CD4-positive, alpha-beta memory T cell (primary cell): Measurements from ENCODE around the gene CHCHD3. TPM values are rescaled to one million over a fixed set of nuclear protein-coding genes. Genes with fewer than 3 reads are reported as not detected.
A peak's percentile ranks its signal among the peaks of the same experiment; 100 is the strongest.

Experiments
- CTCF ChIA-PET: fragments of 350-600 bp; sonication (Branson Sonifier 250); formaldehyde crosslinking; loops from one replicate; lab custom pipeline; 2021; ENCODE audit warnings: inconsistent platforms; ENCODE audit not compliant: partially characterized antibody; lab: Charles Lee
- POLR2A ChIA-PET: fragments of 350-600 bp; sonication (Branson Sonifier 250); formaldehyde crosslinking; loops from one replicate; lab custom pipeline; 2021; ENCODE audit not compliant: partially characterized antibody; lab: Charles Lee
- DNase-seq, 5 donors: peaks; one replicate each; pipeline versions ENCODE4 v3.0.0 to v3.0.0-alpha.2; 2020 to 2022; ENCODE audit warnings: mixed read lengths in 1 of 5
- H3K27ac ChIP-seq: one replicate; pipeline ENCODE4 v1.7.0; 2013; ENCODE audit warnings: low read depth, low read length
- H3K27me3 ChIP-seq: 2 replicates; pipeline ENCODE4 v1.7.0; 2013; ENCODE audit warnings: mild to moderate bottlenecking, low read length, moderate library complexity; ENCODE audit not compliant: insufficient read depth
- H3K36me3 ChIP-seq: 2 replicates; pipeline ENCODE4 v1.7.0; 2013; ENCODE audit warnings: mild to moderate bottlenecking, low read length, moderate library complexity; ENCODE audit not compliant: insufficient read depth
- H3K4me1 ChIP-seq: 2 replicates; pipeline ENCODE4 v1.7.0; 2013; ENCODE audit warnings: mild to moderate bottlenecking, low read length, moderate library complexity; ENCODE audit not compliant: insufficient read depth
- H3K4me3 ChIP-seq, 2 donors: one replicate each; pipeline ENCODE4 v1.7.0; 2013; ENCODE audit warnings: low read length in 2 of 2, mild to moderate bottlenecking in 1 of 2
- H3K9me3 ChIP-seq, 2 donors: one replicate each; pipeline ENCODE4 v1.7.0; 2013; ENCODE audit warnings: low read length in 2 of 2, control low read depth in 1 of 2; ENCODE audit not compliant: control insufficient read depth in 1 of 2
- H3K27ac Mint-ChIP-seq, 7 donors: one replicate each; pipeline ENCODE4 v1.8.0; 2020 to 2021; ENCODE audit warnings: mixed read lengths in 7 of 7, mild to moderate bottlenecking in 6 of 7, inconsistent platforms in 3 of 7, moderate library complexity in 3 of 7
- H3K27me3 Mint-ChIP-seq, 2 donors: one replicate each; pipeline ENCODE4 v1.8.0; 2020 to 2021; ENCODE audit warnings: mixed read lengths in 2 of 2
- H3K36me3 Mint-ChIP-seq, 2 donors: one replicate each; pipeline ENCODE4 v1.8.0; 2020 to 2021; ENCODE audit warnings: mixed read lengths in 2 of 2, inconsistent platforms in 1 of 2, mild to moderate bottlenecking in 1 of 2
- H3K4me1 Mint-ChIP-seq, 4 donors: one replicate each; pipeline ENCODE4 v1.8.0; 2020 to 2021; ENCODE audit warnings: mixed read lengths in 4 of 4, mild to moderate bottlenecking in 1 of 4
- H3K4me3 Mint-ChIP-seq, 8 donors: one replicate each; pipeline ENCODE4 v1.8.0; 2020 to 2021; ENCODE audit warnings: mixed read lengths in 8 of 8, mild to moderate bottlenecking in 7 of 8, moderate library complexity in 6 of 8, inconsistent platforms in 3 of 8
- H3K9me3 Mint-ChIP-seq, 8 donors: one replicate each; pipeline ENCODE4 v1.8.0; 2020 to 2021; ENCODE audit warnings: mixed read lengths in 8 of 8, mild to moderate bottlenecking in 5 of 8, inconsistent platforms in 3 of 8, moderate library complexity in 1 of 8
- intact Hi-C: fragments of 100-400 bp; cut with micrococcal nuclease; formaldehyde crosslinking; loops from one replicate; pipeline ENCODE4 v1.15.1; 2023
- polyA plus RNA-seq, 2 donors: library from polyadenylated mRNA; unstranded; fragments of 300-500 nt; fragmentation: Illumina TruSeq; gene quantifications; one replicate each; pipeline ENCODE4 v1.2.3, GENCODE V29; 2021
- total RNA-seq, 2 experiments: library from RNA; stranded (reverse); gene quantifications; one replicate each; pipeline ENCODE4 v1.2.3, GENCODE V29; 2021

The CHCHD3 gene
- total RNA-seq (10 to 100 TPM; 25.2 to 25.7 TPM), polyA plus RNA-seq (10 to 100 TPM; 45.5 to 77.3 TPM)

- ChIA-PET POLR2A (interaction anchor here (0.9 to 1.5 kb wide), 5 partner anchors 171 to 1564 kb away, joined by 3 to 7 read pairs (median 3); partner anchors contain the start of genes EXOC4 and LRGUK), CTCF (interaction anchor here (0.9 kb wide), 1 partner anchor 171 kb away, joined by 3 read pairs; the partner anchor contains the start of gene EXOC4)
- peak within 1 kb of the TSS; percentile 82 to 84 for H3K4me3 ChIP-seq
Observed at GRCh38 chr7:133081599-133082389, at the start of gene CHCHD3. Gene CHCHD3, minus strand, starts transcription at chr7:133082090. Its CDS starts 153 bp downstream, at chr7:133081937.

GRCh38 chr7:133130166-133130565, 48.3 kb upstream of the CHCHD3 start:
- Mint-ChIP-seq H3K27me3 (peaks cover 0 to 9% of the 10 kb centered on the region in 2 donors), H3K27ac (no peak overlapping the region), H3K9me3 (peaks cover 0 to 4% (median under 1%) of the 10 kb centered on the region in 8 donors), H3K4me3 (no peak overlapping the region), H3K36me3 (no peaks in the 10 kb centered on the region), H3K4me1 (no peaks in the 10 kb centered on the region)
- no peak overlapping the region for H3K4me3 ChIP-seq
- H3K4me1 ChIP-seq = no peaks in the 10 kb centered on the region
- CTCF ChIA-PET = no interaction called here
- no peaks in the 10 kb centered on the region for H3K9me3 ChIP-seq
- no peak for DNase-seq
- no peaks in the 10 kb centered on the region for H3K27me3 ChIP-seq
- POLR2A ChIA-PET = no interaction called here
- intact Hi-C loops = no loop called here
- H3K36me3 ChIP-seq = no peaks in the 10 kb centered on the region
- H3K27ac ChIP-seq = no peak overlapping the region

More at GRCh38 chr7:133081599-133082389, at the start of gene CHCHD3:
- Mint-ChIP-seq H3K4me1 (peaks cover 17 to 40% (median 27%) of the 10 kb centered on the region in 4 donors), H3K9me3 (no peaks in the 10 kb centered on the region), H3K27me3 (no peaks in the 10 kb centered on the region), H3K4me3 (peak within 1 kb of the TSS; percentile 82 to 96 (median 92)), H3K27ac (peak within 1 kb of the TSS; percentile 88 to 95 (median 95)), H3K36me3 (peaks cover 6% of the 10 kb centered on the region in 2 donors)
- Histone ChIP-seq H3K27me3 (no peaks in the 10 kb centered on the region), H3K27ac (peak within 1 kb of the TSS; percentile 92), H3K4me1 (peaks cover 36% of the 10 kb centered on the region), H3K36me3 (no peaks in the 10 kb centered on the region), H3K9me3 (no peaks in the 10 kb centered on the region)
- intact Hi-C loops = loop anchor here (1.0 to 10.0 kb wide), 2 partner anchors 171 to 427 kb away; no protein-coding TSS in a partner anchor
- DNase-seq = peak; percentile 95 to 98 (median 95)

- Histone ChIP-seq H3K4me1 (no peaks in the 10 kb centered on the region), H3K9me3 (no peaks in the 10 kb centered on the region), H3K4me3 (no peak overlapping the region), H3K27me3 (no peaks in the 10 kb centered on the region), H3K36me3 (no peaks in the 10 kb centered on the region), H3K27ac (no peak overlapping the region)
- Mint-ChIP-seq H3K9me3 (peaks cover 0 to 4% (median 2%) of the 10 kb centered on the region in 8 donors), H3K4me1 (no peaks in the 10 kb centered on the region), H3K36me3 (no peaks in the 10 kb centered on the region), H3K27ac (no peak overlapping the region), H3K27me3 (peaks cover 0 to 9% of the 10 kb centered on the region in 2 donors), H3K4me3 (no peak overlapping the region)
- CTCF ChIA-PET = no interaction called here
- intact Hi-C loops = no loop called here
- POLR2A ChIA-PET = no interaction called here
- DNase-seq = no peak
Observed at GRCh38 chr7:133126422-133126821, 44.5 kb upstream of the CHCHD3 start.

- Histone ChIP-seq H3K36me3 (no peaks in the 10 kb centered on the region), H3K27ac (no peak overlapping the region), H3K9me3 (no peaks in the 10 kb centered on the region), H3K27me3 (no peaks in the 10 kb centered on the region), H3K4me3 (no peak overlapping the region), H3K4me1 (no peaks in the 10 kb centered on the region)
- ChIA-PET CTCF (no interaction called here), POLR2A (no interaction called here)
- H3K4me3 Mint-ChIP-seq = no peak overlapping the region
- H3K27me3 Mint-ChIP-seq = peaks cover 0 to 9% of the 10 kb centered on the region in 2 donors
- no peak overlapping the region for H3K27ac Mint-ChIP-seq
- no peak for DNase-seq
- H3K9me3 Mint-ChIP-seq = peaks cover 0 to 2% (median under 1%) of the 10 kb centered on the region in 8 donors
- intact Hi-C loops = no loop called here
- no peaks in the 10 kb centered on the region for H3K36me3 Mint-ChIP-seq
- H3K4me1 Mint-ChIP-seq = no peaks in the 10 kb centered on the region
Observed at GRCh38 chr7:133124974-133125373, 43.1 kb upstream of the CHCHD3 start.

- DNase-seq = no peak
- Histone ChIP-seq H3K36me3 (no peaks in the 10 kb centered on the region), H3K27ac (no peak overlapping the region), H3K4me1 (no peaks in the 10 kb centered on the region), H3K27me3 (no peaks in the 10 kb centered on the region), H3K4me3 (no peak overlapping the region), H3K9me3 (no peaks in the 10 kb centered on the region)
- CTCF ChIA-PET = no interaction called here
- Mint-ChIP-seq H3K9me3 (peaks cover 0 to 3% (median 0%) of the 10 kb centered on the region in 8 donors), H3K36me3 (no peaks in the 10 kb centered on the region), H3K4me3 (no peak overlapping the region), H3K27ac (peak overlapping the region in 1 of 7 donors; percentile 17), H3K4me1 (no peaks in the 10 kb centered on the region), H3K27me3 (peaks cover 2 to 7% of the 10 kb centered on the region in 2 donors)
- POLR2A ChIA-PET = no interaction called here
- intact Hi-C loops = no loop called here
Observed at GRCh38 chr7:133121175-133121844, 39.4 kb upstream of the CHCHD3 start.

- Mint-ChIP-seq H3K4me1 (peaks cover 0 to 2% (median 0%) of the 10 kb centered on the region in 4 donors), H3K9me3 (peaks cover 0 to 2% (median 0%) of the 10 kb centered on the region in 8 donors), H3K27me3 (peaks cover 5 to 9% of the 10 kb centered on the region in 2 donors), H3K4me3 (no peak overlapping the region), H3K27ac (no peak overlapping the region), H3K36me3 (no peaks in the 10 kb centered on the region)
- no peak for DNase-seq
- Histone ChIP-seq H3K9me3 (no peaks in the 10 kb centered on the region), H3K4me1 (no peaks in the 10 kb centered on the region), H3K27ac (no peak overlapping the region), H3K4me3 (no peak overlapping the region), H3K36me3 (no peaks in the 10 kb centered on the region), H3K27me3 (no peaks in the 10 kb centered on the region)
- ChIA-PET CTCF (no interaction called here), POLR2A (no interaction called here)
- intact Hi-C loops = no loop called here
Observed at GRCh38 chr7:133119067-133119466, 37.2 kb upstream of the CHCHD3 start.

GRCh38 chr7:133118261-133118660, 36.4 kb upstream of the CHCHD3 start:
- Histone ChIP-seq H3K36me3 (no peaks in the 10 kb centered on the region), H3K4me3 (no peak overlapping the region), H3K27me3 (no peaks in the 10 kb centered on the region), H3K9me3 (no peaks in the 10 kb centered on the region), H3K4me1 (no peaks in the 10 kb centered on the region), H3K27ac (no peak overlapping the region)
- no peak for DNase-seq
- Mint-ChIP-seq H3K9me3 (peaks cover 0 to 2% (median 0%) of the 10 kb centered on the region in 8 donors), H3K4me1 (peaks cover 0 to 2% (median 0%) of the 10 kb centered on the region in 4 donors), H3K27me3 (peaks cover 6 to 12% of the 10 kb centered on the region in 2 donors), H3K27ac (no peak overlapping the region), H3K36me3 (no peaks in the 10 kb centered on the region), H3K4me3 (no peak overlapping the region)
- ChIA-PET CTCF (no interaction called here), POLR2A (no interaction called here)
- intact Hi-C loops = no loop called here
